BJ (cell line): ENCODE data around the gene STON2. TPM values are rescaled to one million over a fixed set of nuclear protein-coding genes. Genes with fewer than 3 reads are reported as not detected.

Experiments used
- CTCF ChIA-PET: fragments of 350-600 bp; formaldehyde crosslinking; extraction: SDS; loops from one replicate; lab custom pipeline; 2021; ENCODE audit warnings: antibody characterized with exemption, inconsistent platforms; lab: Yijun Ruan, JAX
- POLR2A ChIA-PET: fragments of 300-600 bp; sonication (Branson Sonifier 250); formaldehyde crosslinking; extraction: SDS; loops from one replicate; lab custom pipeline; 2021; ENCODE audit warnings: antibody characterized with exemption; lab: Charles Lee
- DNase-seq: peaks from one replicate; pipeline ENCODE4 v3.0.0-alpha.2; 2011; ENCODE audit warnings: low read depth
- H3K27me3 ChIP-seq: 2 replicates; pipeline ENCODE4 v1.6.0; 2011; ENCODE audit warnings: low read length; ENCODE audit not compliant: control insufficient read depth, insufficient read depth
- H3K36me3 ChIP-seq: 2 replicates; pipeline ENCODE4 v1.5.1; 2011; ENCODE audit warnings: low read length; ENCODE audit not compliant: control insufficient read depth, insufficient read depth
- H3K4me3 ChIP-seq: 2 replicates; pipeline ENCODE4 v1.5.1; 2011; ENCODE audit warnings: low read depth, mild to moderate bottlenecking, control low read depth, low read length
- CTCF ChIP-seq: IDR thresholded peaks from 2 replicates; pipeline ENCODE4 v1.5.1; 2011; ENCODE audit warnings: low read depth, mild to moderate bottlenecking, control low read depth, inconsistent platforms, low read length, moderate library complexity; ENCODE audit not compliant: insufficient read depth
- polyA plus RNA-seq: library from polyadenylated mRNA; depleted of rRNA; stranded (reverse); fragments of >200 nt; gene quantifications from 2 replicates; pipeline ENCODE4 v1.2.3, GENCODE V29; 2011

STON2 gene
- polyA plus RNA-seq, 1 experiment: not detected

GRCh38 chr14:81265636-81266169, 134.4 kb downstream of the STON2 start:
- CTCF ChIA-PET: interaction anchor here (0.5 to 15.2 kb wide), 4 partner anchors 40 to 199 kb away, joined by 3 to 331 read pairs (median 8); no protein-coding TSS in a partner anchor
- no peak for TF ChIP-seq CTCF
- Histone ChIP-seq H3K4me3 (no peak overlapping the region), H3K36me3 (no peaks in the 10 kb centered on the region), H3K27me3 (no peaks in the 10 kb centered on the region; the same call in 1 of the 2 replicates)
- POLR2A ChIA-PET: no interaction called here
- DNase-seq: no peak

- Histone ChIP-seq H3K27me3 (no peaks in the 10 kb centered on the region; the same call in 1 of the 2 replicates), H3K4me3 (no peak overlapping the region), H3K36me3 (no peaks in the 10 kb centered on the region)
- no peak for TF ChIP-seq CTCF
- ChIA-PET POLR2A (interaction anchor here (0.8 kb wide), 1 partner anchor 204 kb away, joined by 3 read pairs; no protein-coding TSS in a partner anchor), CTCF (interaction anchor here (15.2 kb wide), 1 partner anchor 190 kb away, joined by 331 read pairs; no protein-coding TSS in a partner anchor)
- DNase-seq: no peak
Measured at GRCh38 chr14:81264671-81265070, 135.5 kb downstream of the STON2 start.

DNA sequence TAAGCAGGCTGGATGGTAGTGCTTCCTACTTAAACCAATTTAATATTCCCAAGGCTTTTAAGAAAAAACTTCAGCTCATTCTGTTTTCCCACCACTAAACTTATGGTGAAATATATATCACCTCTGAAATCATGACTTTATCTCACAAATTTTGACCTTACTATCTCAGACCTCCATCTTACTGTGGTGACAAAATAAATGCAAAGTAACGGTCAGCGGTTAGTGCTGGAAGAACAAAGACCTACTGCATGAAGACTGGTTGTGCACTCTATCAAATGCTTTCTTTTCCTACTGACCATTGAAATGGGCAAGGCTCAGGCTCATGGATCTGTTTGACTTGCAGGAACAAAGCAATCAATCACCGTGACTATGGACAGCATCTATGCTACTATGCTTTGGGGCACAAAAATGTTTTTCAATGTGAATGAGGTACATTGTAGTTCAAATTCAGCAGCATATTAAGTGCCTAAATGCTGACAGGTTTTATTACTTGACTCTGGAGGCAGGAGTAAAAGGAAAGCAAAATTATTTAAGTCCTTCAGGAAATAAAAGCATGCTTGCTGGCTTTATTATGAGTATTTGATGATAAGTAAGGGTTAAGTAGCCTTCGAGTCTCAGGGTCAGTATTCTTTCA, 136.2 kb downstream of the STON2 start:
- CTCF ChIA-PET: interaction anchor here (0.8 to 1.0 kb wide), 2 partner anchors 190 to 201 kb away, joined by 3 to 4 read pairs; no protein-coding TSS in a partner anchor
- DNase-seq: no peak
- TF ChIP-seq CTCF: no peak
- Histone ChIP-seq H3K4me3 (no peak overlapping the region), H3K27me3 (no peaks in the 10 kb centered on the region; the same call in 1 of the 2 replicates), H3K36me3 (no peaks in the 10 kb centered on the region)
- POLR2A ChIA-PET: interaction anchor here (0.8 kb wide), 1 partner anchor 205 kb away, joined by 3 read pairs; no protein-coding TSS in a partner anchor

DNA sequence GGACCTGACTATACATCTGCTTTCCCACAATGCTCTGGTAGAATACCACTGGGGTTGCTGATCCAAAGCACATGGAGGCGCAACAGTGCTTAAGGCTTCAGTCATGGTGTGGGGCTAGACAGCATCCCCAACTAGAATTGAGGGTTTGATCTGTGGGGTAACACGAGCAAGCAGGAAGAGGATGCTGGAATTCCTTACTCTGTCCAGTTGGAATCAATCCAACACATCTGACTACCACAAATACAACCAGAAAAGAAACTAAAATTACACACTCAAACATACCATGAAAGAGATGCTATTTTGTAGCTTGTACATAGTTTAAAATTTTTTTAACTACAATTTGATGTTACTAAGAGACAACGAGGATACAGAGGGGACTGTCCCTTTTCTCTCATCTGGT, 138.9 kb downstream of the STON2 start:
- no peak for TF ChIP-seq CTCF
- no peaks in the 10 kb centered on the region; the same call in 1 of the 2 replicates for H3K27me3 ChIP-seq
- H3K36me3 ChIP-seq: no peaks in the 10 kb centered on the region
- ChIA-PET CTCF (interaction anchor here (1.2 to 1.9 kb wide), 4 partner anchors 9 to 204 kb away, joined by 3 to 11 read pairs (median 3); no protein-coding TSS in a partner anchor), POLR2A (no interaction called here)
- no peak overlapping the region for H3K4me3 ChIP-seq
- DNase-seq: no peak

GRCh38 chr14:81260732-81261131, 139.4 kb downstream of the STON2 start:
- H3K36me3 ChIP-seq: no peaks in the 10 kb centered on the region
- ChIA-PET POLR2A (no interaction called here), CTCF (interaction anchor here (1.2 to 1.9 kb wide), 3 partner anchors 9 to 204 kb away, joined by 3 to 11 read pairs (median 3); no protein-coding TSS in a partner anchor)
- no peak for TF ChIP-seq CTCF
- DNase-seq: no peak
- no peaks in the 10 kb centered on the region; the same call in 1 of the 2 replicates for H3K27me3 ChIP-seq
- no peak overlapping the region for H3K4me3 ChIP-seq
